GM12874 (cell line): ENCODE measurements around the gene NATD1.

Source experiments
- CTCF ChIP-seq: IDR thresholded peaks from 2 replicates; pipeline ENCODE4 v1.5.1; 2011; ENCODE audit warnings: low read depth, mild to moderate bottlenecking, control low read depth, low read length, moderate library complexity; ENCODE audit not compliant: insufficient read depth

Gene NATD1

GRCh38 chr17:21287703-21288449, 34.7 kb upstream of the NATD1 start:
- TF ChIP-seq CTCF = no peak

- TF ChIP-seq CTCF = no peak
These were observed 33.9 kb upstream of the NATD1 start for GRCh38 chr17:21286909-21287702.

- TF ChIP-seq CTCF = no peak
These were observed 33.0 kb upstream of the NATD1 start for GRCh38 chr17:21286066-21286770.

- TF ChIP-seq CTCF = no peak
These were observed 32.2 kb upstream of the NATD1 start for GRCh38 chr17:21285164-21286065.

- TF ChIP-seq CTCF = no peak
These were observed 31.3 kb upstream of the NATD1 start, which contains the start of gene MAP2K3 for GRCh38 chr17:21284319-21285163. Gene MAP2K3, plus strand, starts transcription at chr17:21284711. Its CDS starts 210 bp downstream, at chr17:21284921.

- no peak for TF ChIP-seq CTCF
These were observed 30.5 kb upstream of the NATD1 start for GRCh38 chr17:21283482-21284318.
